ENCODE data around the gene LSM8. TPM values are rescaled to one million over a fixed set of nuclear protein-coding genes. Genes with fewer than 3 reads are reported as not detected.

Gene LSM8
- total RNA-seq, 1 experiment from 2014 or later: 48.2 TPM

- TF ChIP-seq PRDM15 (CRISPR knock-in tag; IDR thresholded peaks at IDR 0.05) (no peak), ZNF425 (CRISPR knock-in tag; conservative IDR thresholded peaks at IDR 0.05) (no peak), JAZF1 (CRISPR knock-in tag; IDR thresholded peaks at IDR 0.05) (no peak), ZNF671 (CRISPR knock-in tag; IDR thresholded peaks at IDR 0.05) (no peak), PRRX2 (CRISPR knock-in tag; IDR thresholded peaks at IDR 0.05) (no peak)
Measured at GRCh38 chr7:118184565-118184940, 589 bp downstream of the LSM8 start (continued).

GRCh38 chr7:118185163-118185860 is 1.3 kb downstream of the LSM8 start:
- H3K27me3 Mint-ChIP-seq (ENCODE audit: low read depth): no peaks in the 10 kb centered on the region
- DNase-seq (ENCODE audit: low spot score) (no peak), ATAC-seq (no peak)
- H3K4me1 Mint-ChIP-seq: peaks cover 21% of the 10 kb centered on the region
- peak overlapping the region; percentile 41; the same call in 1 of the 2 replicates for H3K27ac Mint-ChIP-seq
- ChIA-PET CTCF (no interaction called here), POLR2A (no interaction called here)
- TF ChIP-seq NR2C2 (CRISPR knock-in tag; IDR thresholded peaks at IDR 0.05) (no peak), ZNF121 (CRISPR knock-in tag; IDR thresholded peaks at IDR 0.05) (peak; percentile 70; the same call in 1 of the 2 replicates)
- no peaks in the 10 kb centered on the region for H3K9me3 Mint-ChIP-seq
- peak overlapping the region; percentile 89 for H3K4me3 Mint-ChIP-seq
- H3K36me3 Mint-ChIP-seq: peaks cover 36% of the 10 kb centered on the region

DNA sequence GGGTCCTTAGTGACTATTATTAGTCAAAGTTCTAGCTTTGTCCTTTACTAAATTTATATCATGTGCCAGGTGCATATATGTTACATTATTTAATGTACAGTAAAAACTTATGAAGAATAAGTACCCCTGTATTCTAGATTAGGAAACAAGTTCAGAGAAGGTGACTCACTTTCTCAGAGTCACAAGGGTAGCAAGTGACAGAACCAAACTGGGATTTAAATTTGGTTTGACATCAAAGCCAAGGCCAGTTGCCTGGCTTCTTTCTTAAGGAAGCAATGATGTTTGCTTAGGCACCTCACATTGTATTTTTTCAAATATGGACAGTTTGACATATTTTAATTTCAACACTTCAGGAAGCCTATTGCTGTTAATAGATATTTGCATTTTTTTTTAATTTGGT is 2.5 kb downstream of the LSM8 start:
- no peak overlapping the region; the same call in 1 of the 2 replicates for H3K4me3 Mint-ChIP-seq
- H3K27me3 Mint-ChIP-seq (ENCODE audit: low read depth): no peaks in the 10 kb centered on the region
- H3K36me3 Mint-ChIP-seq: peaks cover 38% of the 10 kb centered on the region
- CTCF ChIA-PET: no interaction called here
- no peak for ATAC-seq
- H3K4me1 Mint-ChIP-seq: peaks cover 21% of the 10 kb centered on the region
- no peaks in the 10 kb centered on the region for H3K9me3 Mint-ChIP-seq
- DNase-seq (ENCODE audit: low spot score): no peak
- no peak overlapping the region for H3K27ac Mint-ChIP-seq
- POLR2A ChIA-PET: no interaction called here
- TF ChIP-seq, protein P1, sequence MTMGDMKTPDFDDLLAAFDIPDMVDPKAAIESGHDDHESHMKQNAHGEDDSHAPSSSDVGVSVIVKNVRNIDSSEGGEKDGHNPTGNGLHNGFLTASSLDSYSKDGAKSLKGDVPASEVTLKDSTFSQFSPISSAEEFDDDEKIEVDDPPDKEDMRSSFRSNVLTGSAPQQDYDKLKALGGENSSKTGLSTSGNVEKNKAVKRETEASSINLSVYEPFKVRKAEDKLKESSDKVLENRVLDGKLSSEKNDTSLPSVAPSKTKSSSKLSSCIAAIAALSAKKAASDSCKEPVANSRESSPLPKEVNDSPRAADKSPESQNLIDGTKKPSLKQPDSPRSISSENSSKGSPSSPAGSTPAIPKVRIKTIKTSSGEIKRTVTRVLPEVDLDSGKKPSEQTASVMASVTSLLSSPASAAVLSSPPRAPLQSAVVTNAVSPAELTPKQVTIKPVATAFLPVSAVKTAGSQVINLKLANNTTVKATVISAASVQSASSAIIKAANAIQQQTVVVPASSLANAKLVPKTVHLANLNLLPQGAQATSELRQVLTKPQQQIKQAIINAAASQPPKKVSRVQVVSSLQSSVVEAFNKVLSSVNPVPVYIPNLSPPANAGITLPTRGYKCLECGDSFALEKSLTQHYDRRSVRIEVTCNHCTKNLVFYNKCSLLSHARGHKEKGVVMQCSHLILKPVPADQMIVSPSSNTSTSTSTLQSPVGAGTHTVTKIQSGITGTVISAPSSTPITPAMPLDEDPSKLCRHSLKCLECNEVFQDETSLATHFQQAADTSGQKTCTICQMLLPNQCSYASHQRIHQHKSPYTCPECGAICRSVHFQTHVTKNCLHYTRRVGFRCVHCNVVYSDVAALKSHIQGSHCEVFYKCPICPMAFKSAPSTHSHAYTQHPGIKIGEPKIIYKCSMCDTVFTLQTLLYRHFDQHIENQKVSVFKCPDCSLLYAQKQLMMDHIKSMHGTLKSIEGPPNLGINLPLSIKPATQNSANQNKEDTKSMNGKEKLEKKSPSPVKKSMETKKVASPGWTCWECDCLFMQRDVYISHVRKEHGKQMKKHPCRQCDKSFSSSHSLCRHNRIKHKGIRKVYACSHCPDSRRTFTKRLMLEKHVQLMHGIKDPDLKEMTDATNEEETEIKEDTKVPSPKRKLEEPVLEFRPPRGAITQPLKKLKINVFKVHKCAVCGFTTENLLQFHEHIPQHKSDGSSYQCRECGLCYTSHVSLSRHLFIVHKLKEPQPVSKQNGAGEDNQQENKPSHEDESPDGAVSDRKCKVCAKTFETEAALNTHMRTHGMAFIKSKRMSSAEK (CRISPR knock-in tag; IDR thresholded peaks at IDR 0.05; ENCODE audit: borderline replicate concordance): no peak
- TF ChIP-seq SMAD4 (CRISPR knock-in tag; IDR thresholded peaks at IDR 0.05) (no peak), NR3C1 (CRISPR knock-in tag; conservative IDR thresholded peaks at IDR 0.05; ENCODE audit: low read depth) (no peak), CBFB (CRISPR knock-in tag; IDR thresholded peaks at IDR 0.05; ENCODE audit: low read depth) (no peak), IRF1 (CRISPR knock-in tag; IDR thresholded peaks at IDR 0.05) (no peak), ZNF281 (CRISPR knock-in tag; IDR thresholded peaks at IDR 0.05) (no peak), IRF2 (CRISPR knock-in tag; IDR thresholded peaks at IDR 0.05; ENCODE audit: borderline replicate concordance, low read depth) (no peak), ETV6 (CRISPR knock-in tag; IDR thresholded peaks at IDR 0.05) (no peak)
- TF ChIP-seq, protein P2, sequence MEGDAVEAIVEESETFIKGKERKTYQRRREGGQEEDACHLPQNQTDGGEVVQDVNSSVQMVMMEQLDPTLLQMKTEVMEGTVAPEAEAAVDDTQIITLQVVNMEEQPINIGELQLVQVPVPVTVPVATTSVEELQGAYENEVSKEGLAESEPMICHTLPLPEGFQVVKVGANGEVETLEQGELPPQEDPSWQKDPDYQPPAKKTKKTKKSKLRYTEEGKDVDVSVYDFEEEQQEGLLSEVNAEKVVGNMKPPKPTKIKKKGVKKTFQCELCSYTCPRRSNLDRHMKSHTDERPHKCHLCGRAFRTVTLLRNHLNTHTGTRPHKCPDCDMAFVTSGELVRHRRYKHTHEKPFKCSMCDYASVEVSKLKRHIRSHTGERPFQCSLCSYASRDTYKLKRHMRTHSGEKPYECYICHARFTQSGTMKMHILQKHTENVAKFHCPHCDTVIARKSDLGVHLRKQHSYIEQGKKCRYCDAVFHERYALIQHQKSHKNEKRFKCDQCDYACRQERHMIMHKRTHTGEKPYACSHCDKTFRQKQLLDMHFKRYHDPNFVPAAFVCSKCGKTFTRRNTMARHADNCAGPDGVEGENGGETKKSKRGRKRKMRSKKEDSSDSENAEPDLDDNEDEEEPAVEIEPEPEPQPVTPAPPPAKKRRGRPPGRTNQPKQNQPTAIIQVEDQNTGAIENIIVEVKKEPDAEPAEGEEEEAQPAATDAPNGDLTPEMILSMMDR (IDR thresholded peaks at IDR 0.05): no peak
